K562 treated with DMSO at 1 percent for 24 hours (cell line): ENCODE results near the gene FAM117A. TPM values are rescaled to one million over a fixed set of nuclear protein-coding genes. Genes with fewer than 3 reads are reported as not detected.

Source experiments
- total RNA-seq: library from RNA; unstranded; fragments of 300-600 nt; gene quantifications from 2 replicates; pipeline ENCODE4 v1.2.3, GENCODE V29; 2022; ENCODE audit warnings: low read depth; ENCODE audit not compliant: insufficient read depth

Gene FAM117A
- 103 and 107 TPM in 2 replicates for total RNA-seq

GRCh38 chr17:49763735-49764558 is at the start of gene FAM117A:
Gene FAM117A, minus strand, starts transcription at chr17:49764131. Its CDS starts 44 bp downstream, at chr17:49764087.

GRCh38 chr17:49788478-49789242 is 24.7 kb upstream of the FAM117A start, which contains the start of gene KAT7:
Gene KAT7, plus strand, starts transcription at chr17:49788681. Its CDS starts 154 bp downstream, at chr17:49788835.

GRCh38 chr17:49707608-49708514 is 56.1 kb downstream of the FAM117A start, which contains the start of gene SLC35B1:
Gene SLC35B1, minus strand, starts transcription at chr17:49707964. Its CDS starts 131 bp downstream, at chr17:49707833.

GRCh38 chr17:49677933-49678847 is 85.7 kb downstream of the FAM117A start, which contains the start of gene SPOP:
Gene SPOP, minus strand, starts transcription at chr17:49678097. Its CDS starts 55,287 bp downstream, at chr17:49622810.

Other genes with a start within 250 kb of the FAM117A start
- 0.69 and 1.2 TPM in 2 replicates for gene NXPH3, start 188.3 kb downstream of the FAM117A start, total RNA-seq
- gene SPOP, start 86.0 kb downstream of the FAM117A start, total RNA-seq = 44.6 and 60.0 TPM in 2 replicates
- 52.2 and 58.7 TPM in 2 replicates for gene SLC35B1, start 56.2 kb downstream of the FAM117A start, total RNA-seq
- gene KAT7, start 24.6 kb upstream of the FAM117A start, total RNA-seq = 19.7 and 20.5 TPM in 2 replicates
- gene TAC4, start 83.9 kb upstream of the FAM117A start, total RNA-seq = not detected in 2 replicates
- 7.1 and 7.3 TPM in 2 replicates for gene DLX4, start 205.1 kb upstream of the FAM117A start, total RNA-seq
- gene DLX3, start 231.1 kb upstream of the FAM117A start, total RNA-seq = not detected in 2 replicates